OCI-LY7 (cell line): ENCODE data around the gene CNR1. TPM values are rescaled to one million over a fixed set of nuclear protein-coding genes. Genes with fewer than 3 reads are reported as not detected.

Experiments used
- BruUV-seq: library from RNA; stranded (reverse); fragments of 400-500 nt; replicated peaks from 2 replicates; lab custom pipeline; 2021; lab: Mats Ljungman, UMichigan
- CTCF ChIA-PET: fragments of 300-600 bp; sonication (Branson Sonifier 250); formaldehyde crosslinking; loops from one replicate; lab custom pipeline; 2022; ENCODE audit warnings: antibody characterized with exemption; ENCODE audit not compliant: unreplicated experiment; lab: Charles Lee
- POLR2A ChIA-PET: fragments of 300-600 bp; sonication (Branson Sonifier 250); formaldehyde crosslinking; loops from one replicate; lab custom pipeline; 2022; ENCODE audit warnings: antibody characterized with exemption; lab: Charles Lee
- DNase-seq: peaks from one replicate; pipeline ENCODE4 v3.0.0-alpha.2; 2015; ENCODE audit warnings: low spot score
- H2AFZ ChIP-seq: fragments of 200-600 bp; sonication (generic), shearing (Covaris generic); 2 replicates; pipeline ENCODE4 v1.6.1; 2014; ENCODE audit warnings: mild to moderate bottlenecking, antibody characterized with exemption, low read length, moderate library complexity
- H3K27ac ChIP-seq: fragments of 200-600 bp; sonication (generic); 2 replicates; pipeline ENCODE4 v1.5.1; 2014; ENCODE audit warnings: mixed run types, low read depth, mild to moderate bottlenecking, moderate library complexity, low read length, inconsistent platforms; ENCODE audit not compliant: poor library complexity, severe bottlenecking
- H3K36me3 ChIP-seq: fragments of 200-600 bp; sonication (generic); 2 replicates; pipeline ENCODE4 v1.6.1; 2014; ENCODE audit warnings: mild to moderate bottlenecking, antibody characterized with exemption, low read length, moderate library complexity, mixed read lengths; ENCODE audit not compliant: insufficient read depth
- H3K4me1 ChIP-seq: fragments of 200-600 bp; sonication (generic); 2 replicates; pipeline ENCODE4 v1.5.1; 2014; ENCODE audit warnings: mild to moderate bottlenecking, low read length; ENCODE audit not compliant: insufficient read depth, poor library complexity, severe bottlenecking
- H3K4me2 ChIP-seq: fragments of 200-600 bp; sonication (generic); 2 replicates; pipeline ENCODE4 v1.6.1; 2014; ENCODE audit warnings: mild to moderate bottlenecking, low read length
- H3K4me3 ChIP-seq: fragments of 200-600 bp; sonication (generic); 2 replicates; pipeline ENCODE4 v1.5.1; 2014; ENCODE audit warnings: mild to moderate bottlenecking, low read depth, low read length; ENCODE audit not compliant: poor library complexity, severe bottlenecking
- H3K79me2 ChIP-seq: fragments of 200-600 bp; sonication (generic); 2 replicates; pipeline ENCODE4 v1.6.1; 2016; ENCODE audit warnings: low read depth, mild to moderate bottlenecking, low read length, moderate library complexity, mixed read lengths; ENCODE audit not compliant: insufficient read depth
- H3K9me2 ChIP-seq: fragments of 200-600 bp; sonication (generic); 2 replicates; pipeline ENCODE4 v1.6.1; 2016; ENCODE audit warnings: mild to moderate bottlenecking, low read length, mixed read lengths; ENCODE audit not compliant: insufficient read depth
- H3K9me3 ChIP-seq: fragments of 200-600 bp; sonication (generic); 2 replicates; pipeline ENCODE4 v1.6.1; 2014; ENCODE audit warnings: mild to moderate bottlenecking, mixed run types, low read length, mixed read lengths
- H4K20me1 ChIP-seq: fragments of 200-600 bp; sonication (generic); 2 replicates; pipeline ENCODE4 v1.6.1; 2014; ENCODE audit warnings: mild to moderate bottlenecking, antibody characterized with exemption, low read length, moderate library complexity, mixed read lengths; ENCODE audit not compliant: insufficient read depth
- CTCF ChIP-seq: fragments of 200-600 bp; sonication (generic); conservative IDR thresholded peaks from 2 replicates; pipeline ENCODE4 v1.5.1; 2014; ENCODE audit warnings: mild to moderate bottlenecking, antibody characterized with exemption, low read length, moderate library complexity, mixed read lengths
- EZH2phosphoT487 ChIP-seq: fragments of 200-600 bp; sonication (generic); IDR thresholded peaks from 2 replicates; pipeline ENCODE4 v1.6.1; 2018; ENCODE audit warnings: low read depth, borderline replicate concordance, mild to moderate bottlenecking, mixed run types, antibody characterized with exemption, low read length, moderate library complexity, mixed read lengths
- intact Hi-C: fragments of 100-400 bp; cut with micrococcal nuclease; formaldehyde crosslinking; loops from one replicate; pipeline ENCODE4 v1.10.0; 2022; ENCODE audit not compliant: unreplicated experiment
- total RNA-seq, 2 experiments: library from RNA; depleted of rRNA in 1 of 2; stranded (reverse); fragments of >200 nt in 1 of 2; shearing (Covaris generic) in 1 of 2; gene quantifications; 2 replicates each; pipeline ENCODE4 v1.2.3, GENCODE V29; 2014 to 2022

CNR1 gene
- total RNA-seq, 2 experiments from 2014 or later, result 150 to 246 TPM

DNA sequence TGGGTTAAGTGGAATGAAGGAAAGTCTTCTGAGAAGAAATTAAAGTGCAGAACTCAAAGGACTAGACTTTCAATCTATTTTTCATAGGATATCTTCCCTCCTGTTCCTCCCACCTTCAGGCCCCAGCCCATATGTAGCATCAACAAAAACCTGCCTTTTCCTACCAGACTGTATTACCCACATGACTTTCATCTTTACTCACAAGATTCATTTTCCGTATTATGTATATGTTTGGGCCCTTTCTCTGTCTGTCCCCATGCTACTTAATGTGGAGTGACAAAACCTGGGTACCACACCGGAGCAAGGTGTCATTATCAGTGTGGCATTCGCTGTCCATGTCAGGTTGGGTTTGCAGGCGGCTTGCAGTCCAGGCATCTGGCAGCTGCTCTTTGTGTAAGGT lies 18.8 kb upstream of the CNR1 start:
- H2AFZ ChIP-seq, result peak overlapping the region; percentile 33; the same call in 1 of the 2 replicates
- ChIA-PET CTCF (no interaction called here), POLR2A (no interaction called here)
- peaks cover 23% of the 10 kb centered on the region for H3K9me3 ChIP-seq
- H3K4me1 ChIP-seq, result peaks cover 20% of the 10 kb centered on the region
- no peaks in the 10 kb centered on the region for H4K20me1 ChIP-seq
- no peaks in the 10 kb centered on the region for H3K9me2 ChIP-seq
- H3K4me3 ChIP-seq, result no peak overlapping the region
- intact Hi-C loops, result loop anchor here (5.0 kb wide), 1 partner anchor 52 kb away; no protein-coding TSS in a partner anchor
- BruUV-seq, result no TSS peak
- no peak overlapping the region for H3K4me2 ChIP-seq
- no peak for TF ChIP-seq EZH2phosphoT487
- no peak for TF ChIP-seq CTCF
- no peak overlapping the region for H3K27ac ChIP-seq
- no peak for DNase-seq
- H3K79me2 ChIP-seq, result no peaks in the 10 kb centered on the region
- peaks cover 8% of the 10 kb centered on the region; the same call in 1 of the 2 replicates for H3K36me3 ChIP-seq

DNA sequence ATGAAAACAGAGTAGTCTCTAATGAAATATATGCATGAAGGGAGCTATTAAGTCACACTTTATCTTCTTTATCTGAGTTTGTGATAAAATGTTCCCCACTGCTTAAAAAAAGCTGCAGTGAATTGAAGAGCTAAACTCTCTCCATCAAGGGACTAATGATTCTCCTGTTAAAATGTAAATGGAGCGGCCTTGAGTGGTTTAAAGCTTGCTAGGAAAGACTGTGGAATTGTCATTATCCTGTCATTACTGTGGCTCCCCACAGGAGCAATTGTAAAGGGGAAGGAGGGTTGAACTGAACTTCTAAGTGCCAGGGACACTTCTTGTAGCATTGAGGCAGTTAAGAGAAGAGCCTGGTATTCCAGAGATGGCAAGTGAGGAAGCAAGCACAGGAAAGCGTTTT lies 17.3 kb upstream of the CNR1 start:
- Histone ChIP-seq H3K36me3 (peaks cover 8% of the 10 kb centered on the region; the same call in 1 of the 2 replicates), H3K4me2 (no peak overlapping the region), H3K9me2 (no peaks in the 10 kb centered on the region), H3K79me2 (peaks cover 9% of the 10 kb centered on the region; the same call in 1 of the 2 replicates), H2AFZ (peak overlapping the region; percentile 14; the same call in 1 of the 2 replicates), H3K27ac (no peak overlapping the region), H3K4me1 (peaks cover 25% of the 10 kb centered on the region), H3K4me3 (no peak overlapping the region), H3K9me3 (peaks cover 19% of the 10 kb centered on the region), H4K20me1 (no peaks in the 10 kb centered on the region)
- BruUV-seq, result no TSS peak
- ChIA-PET POLR2A (interaction anchor here (0.7 to 1.7 kb wide), 4 partner anchors 9 to 767 kb away, joined by 3 to 6 read pairs (median 5); no protein-coding TSS in a partner anchor), CTCF (no interaction called here)
- no peak for DNase-seq
- no peak for TF ChIP-seq EZH2phosphoT487
- TF ChIP-seq CTCF, result no peak
- intact Hi-C loops, result loop anchor here (5.0 kb wide), 1 partner anchor 54 kb away; no protein-coding TSS in a partner anchor

DNA sequence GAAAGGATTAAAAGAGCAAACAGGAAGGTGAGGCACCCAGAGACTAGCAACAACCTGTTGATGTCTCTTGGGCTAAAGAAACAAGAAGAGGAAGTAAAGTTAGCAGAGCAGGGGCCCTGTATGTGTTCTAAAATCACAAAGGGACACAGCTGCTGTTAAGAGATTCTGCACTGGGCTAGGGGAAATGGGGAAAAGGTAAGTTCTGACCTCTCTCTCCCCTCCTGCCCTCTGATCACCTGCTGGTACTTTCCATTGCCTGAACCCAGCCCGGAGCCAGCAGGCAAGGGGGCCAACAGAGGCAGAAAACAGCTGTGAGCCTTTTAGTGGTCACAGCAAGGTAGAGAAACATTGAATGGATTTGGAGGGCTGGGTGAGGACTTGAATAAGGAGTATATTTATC lies 13.5 kb upstream of the CNR1 start:
- CTCF ChIA-PET, result interaction anchor here (1.0 to 1.5 kb wide), 3 partner anchors 14 to 347 kb away, joined by 3 read pairs; no protein-coding TSS in a partner anchor
- Histone ChIP-seq H4K20me1 (no peaks in the 10 kb centered on the region), H3K9me2 (no peaks in the 10 kb centered on the region), H3K36me3 (peaks cover 33% of the 10 kb centered on the region), H3K4me2 (peak overlapping the region; percentile 92), H3K9me3 (peaks cover 19% of the 10 kb centered on the region), H2AFZ (peak overlapping the region; percentile 59; the same call in 1 of the 2 replicates), H3K4me1 (peaks cover 58% of the 10 kb centered on the region), H3K79me2 (peaks cover 40% of the 10 kb centered on the region; the same call in 1 of the 2 replicates), H3K4me3 (peak overlapping the region; percentile 74), H3K27ac (peak overlapping the region; percentile 93)
- POLR2A ChIA-PET, result interaction anchor here (0.6 to 2.6 kb wide), 21 partner anchors 11 to 598 kb away, joined by 3 to 22 read pairs (median 3); partner anchors contain the start of gene CNR1
- intact Hi-C loops, result loop anchor here (1.0 to 10.0 kb wide), 6 partner anchors 39 to 1025 kb away; partner anchors contain the start of genes AKIRIN2 and ZNF292
- peak; percentile 97 for DNase-seq
- no TSS peak for BruUV-seq
- TF ChIP-seq EZH2phosphoT487, result no peak
- TF ChIP-seq CTCF, result peak; percentile 83
